Heart left ventricle (tissue), 11 donors: ENCODE results near the gene SMIM10L2A. TPM values are rescaled to one million over a fixed set of nuclear protein-coding genes. Genes with fewer than 3 reads are reported as not detected.

Source experiments
- polyA plus RNA-seq, 2 donors: library from polyadenylated mRNA; stranded (reverse); fragments of 200-250 nt; gene quantifications; one replicate each; pipeline ENCODE4 v1.2.3, GENCODE V29; 2013
- total RNA-seq, 9 donors: library from RNA; depleted of rRNA in 2 of 9; stranded (reverse); fragments of >200 nt in 2 of 9; fragmentation: NEBNext Ultra II Directional in 3 of 9; extraction: Animal tissue kit (Norgen Biotek cat#: 25700) in 3 of 9; gene quantifications; one replicate each; pipeline versions ENCODE4 v1.1.0 to v1.2.4, GENCODE V29; 2016 to 2023
- donor health status: ischemic (EF 13 %, LVEDD 7.1; RV severe dilation, severe dysfunction).
- donor health status: healthy with polysubstance abuse.
- donor health status: DM: no; HTN: yes; CAD: no.
- donor health status: DM: no; HTN: no; CAD: no.
- donor health status: ischemic (EF 25% LVEDD 5.7; RV mildly dilated, moderate dysfunction).
- donor health status: healthy.
- donor health status: DM: yes; HTN: yes; CAD: no.
- donor health status: PGD.
- donor health status: nonischemic (EF 23%, LVEDD 6.1; RV moderate dilation, normal function).

SMIM10L2A gene
- total and polyA plus RNA-seq, 11 donors: 0.37 to 2.7 (median 1.3) TPM

Other genes with a start within 250 kb of the SMIM10L2A start
- gene ETDA, start 169.9 kb upstream of the SMIM10L2A start, total RNA-seq: not detected
- gene ETDA, start 169.9 kb upstream of the SMIM10L2A start, polyA plus RNA-seq: not detected
- gene ETDC, start 112.5 kb upstream of the SMIM10L2A start, total RNA-seq: not detected
- gene ETDC, start 112.5 kb upstream of the SMIM10L2A start, polyA plus RNA-seq: not detected
- 1 to 10 TPM; 2.8 to 6.1 (median 3.2) TPM for gene ZNF75D, start 77.8 kb upstream of the SMIM10L2A start, total RNA-seq
- 1 to 10 TPM; 3.2 to 4.0 TPM for gene ZNF75D, start 77.8 kb upstream of the SMIM10L2A start, polyA plus RNA-seq
- 1 to 10 TPM; 4.4 to 7.4 (median 5.1) TPM for gene ZNF449, start 77.1 kb upstream of the SMIM10L2A start, total RNA-seq
- 1 to 10 TPM; 2.1 to 3.7 TPM for gene ZNF449, start 77.1 kb upstream of the SMIM10L2A start, polyA plus RNA-seq
- 1 to 10 TPM; 1.4 to 5.9 (median 2.6) TPM for gene INTS6L, start 98.7 kb downstream of the SMIM10L2A start, total RNA-seq
- 1 to 10 TPM; 1.6 to 2.6 TPM for gene INTS6L, start 98.7 kb downstream of the SMIM10L2A start, polyA plus RNA-seq